GM12872 (cell line): ENCODE data around the gene SDK2.

Experiments used
- CTCF ChIP-seq: IDR thresholded peaks from 3 replicates; pipeline ENCODE4 v1.5.1; 2011; ENCODE audit warnings: low read depth, mild to moderate bottlenecking, low read length, moderate library complexity; ENCODE audit not compliant: insufficient read depth

The SDK2 gene

GRCh38 chr17:73638556-73638955, 5.7 kb downstream of the SDK2 start:
- no peak for TF ChIP-seq CTCF

GRCh38 chr17:73637866-73638265, 6.4 kb downstream of the SDK2 start:
- TF ChIP-seq CTCF = no peak

- TF ChIP-seq CTCF = no peak
Measured at GRCh38 chr17:73635101-73635817, 9.0 kb downstream of the SDK2 start.

GRCh38 chr17:73634629-73635028, 9.6 kb downstream of the SDK2 start:
- no peak for TF ChIP-seq CTCF

GRCh38 chr17:73633736-73634135, 10.5 kb downstream of the SDK2 start:
- TF ChIP-seq CTCF = no peak

- TF ChIP-seq CTCF = no peak
Measured at GRCh38 chr17:73632513-73632912, 11.7 kb downstream of the SDK2 start.

- TF ChIP-seq CTCF = no peak
Measured at GRCh38 chr17:73630965-73631595, 13.2 kb downstream of the SDK2 start.
